Measurements from ENCODE around the gene ECSIT. TPM values are rescaled to one million over a fixed set of nuclear protein-coding genes. Genes with fewer than 3 reads are reported as not detected.

The ECSIT gene
- total and polyA plus RNA-seq, 4 donors: 31.7 to 58.8 (median 40.4) TPM

DNA sequence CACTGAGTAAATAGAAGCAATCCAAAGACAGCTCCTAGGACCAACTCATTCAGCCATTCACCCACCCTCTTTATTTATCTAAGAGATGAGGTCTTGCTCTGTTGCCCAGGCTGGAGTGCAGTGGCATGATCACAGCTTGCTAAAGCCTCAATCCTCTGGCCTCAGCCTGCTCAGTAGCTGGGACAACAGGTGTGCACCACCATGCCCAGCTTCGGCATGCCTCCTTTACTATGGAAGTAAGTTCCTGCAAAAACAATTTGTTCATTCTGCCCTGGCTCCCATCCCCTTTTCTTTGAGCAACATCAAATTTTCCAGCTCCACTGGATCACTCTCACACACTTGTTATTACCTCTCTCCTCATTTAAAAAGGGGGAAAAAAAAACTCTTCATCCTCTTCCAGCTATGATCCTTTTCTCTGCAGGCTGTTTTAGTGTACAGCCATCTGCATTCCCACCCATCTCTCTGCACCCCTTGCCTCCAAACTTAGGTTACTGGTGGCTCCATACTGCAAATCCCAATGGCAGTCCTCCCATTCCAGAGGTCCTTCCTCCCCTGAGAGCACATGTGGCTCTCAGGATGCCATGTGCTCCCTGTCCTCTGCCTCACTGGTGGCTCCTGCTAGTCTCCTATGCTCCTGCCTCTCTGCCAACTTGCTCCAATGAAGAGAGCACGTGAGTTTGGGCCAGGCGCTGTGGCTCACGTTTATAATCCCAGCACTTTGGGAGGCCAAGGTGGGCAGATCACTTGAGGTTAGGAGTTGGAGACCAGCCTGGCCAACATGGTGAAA is 27.9 kb upstream of the ECSIT start:
- no peaks in the 10 kb centered on the region for H3K27me3 ChIP-seq (ENCODE audit: control insufficient read depth in 3 of 3, insufficient read depth in 3 of 3, low read length in 2 of 3)
- no peak overlapping the region for H3K27ac ChIP-seq (ENCODE audit: low read depth in 1 of 2, low read length in 1 of 2)
- H3K36me3 ChIP-seq (ENCODE audit: control insufficient read depth in 4 of 4, insufficient read depth in 4 of 4, low read length in 4 of 4): peaks cover 0 to 35% (median 12%) of the 10 kb centered on the region in 4 donors
- no peak overlapping the region for H3K4me3 ChIP-seq
- WGBS, 2 donors: 86 to 94% methylated on average over 4 of the region's 4 CpGs
- no peak for ATAC-seq (ENCODE audit: insufficient read depth, low FRiP score)
- no peak overlapping the region for H3K9ac ChIP-seq (ENCODE audit: insufficient read depth in 1 of 2, low read length in 2 of 2)
- no peak for DNase-seq
- H3K4me1 ChIP-seq (ENCODE audit: control insufficient read depth in 5 of 5, insufficient read depth in 5 of 5, low read length in 5 of 5): peaks cover 3 to 18% (median 7%) of the 10 kb centered on the region in 5 donors
- no peaks in the 10 kb centered on the region for H3K9me3 ChIP-seq (ENCODE audit: control insufficient read depth in 4 of 4, insufficient read depth in 3 of 4, low read length in 3 of 4)
- TF ChIP-seq, protein P1, sequence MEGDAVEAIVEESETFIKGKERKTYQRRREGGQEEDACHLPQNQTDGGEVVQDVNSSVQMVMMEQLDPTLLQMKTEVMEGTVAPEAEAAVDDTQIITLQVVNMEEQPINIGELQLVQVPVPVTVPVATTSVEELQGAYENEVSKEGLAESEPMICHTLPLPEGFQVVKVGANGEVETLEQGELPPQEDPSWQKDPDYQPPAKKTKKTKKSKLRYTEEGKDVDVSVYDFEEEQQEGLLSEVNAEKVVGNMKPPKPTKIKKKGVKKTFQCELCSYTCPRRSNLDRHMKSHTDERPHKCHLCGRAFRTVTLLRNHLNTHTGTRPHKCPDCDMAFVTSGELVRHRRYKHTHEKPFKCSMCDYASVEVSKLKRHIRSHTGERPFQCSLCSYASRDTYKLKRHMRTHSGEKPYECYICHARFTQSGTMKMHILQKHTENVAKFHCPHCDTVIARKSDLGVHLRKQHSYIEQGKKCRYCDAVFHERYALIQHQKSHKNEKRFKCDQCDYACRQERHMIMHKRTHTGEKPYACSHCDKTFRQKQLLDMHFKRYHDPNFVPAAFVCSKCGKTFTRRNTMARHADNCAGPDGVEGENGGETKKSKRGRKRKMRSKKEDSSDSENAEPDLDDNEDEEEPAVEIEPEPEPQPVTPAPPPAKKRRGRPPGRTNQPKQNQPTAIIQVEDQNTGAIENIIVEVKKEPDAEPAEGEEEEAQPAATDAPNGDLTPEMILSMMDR (IDR thresholded peaks at IDR 0.05; ENCODE audit: control extremely low read depth, extremely low read depth): no peak

DNA sequence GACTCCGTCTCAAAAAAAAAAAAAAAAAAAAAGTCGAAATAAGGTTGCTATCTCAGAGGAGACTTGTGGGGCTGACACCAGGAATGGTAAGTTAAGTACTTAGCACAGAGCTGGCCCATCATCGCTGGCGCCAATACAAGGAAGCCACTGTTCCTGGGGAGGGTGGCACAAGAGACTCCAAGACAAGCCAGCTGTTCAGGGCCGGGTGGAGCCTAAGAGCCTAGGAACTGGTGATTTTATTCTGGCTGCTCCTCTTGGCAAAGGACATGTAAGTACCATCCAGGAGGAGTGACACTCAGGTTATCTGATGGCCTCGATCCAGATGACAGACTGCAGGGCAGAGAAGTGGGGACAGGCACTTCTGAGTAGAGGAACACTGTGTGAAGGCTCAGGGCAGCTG is 26.3 kb upstream of the ECSIT start:
- Histone ChIP-seq H3K4me1 (ENCODE audit: control insufficient read depth in 5 of 5, insufficient read depth in 5 of 5, low read length in 5 of 5) (peaks cover 3 to 14% (median 7%) of the 10 kb centered on the region in 5 donors), H3K4me3 (no peak overlapping the region), H3K27me3 (ENCODE audit: control insufficient read depth in 3 of 3, insufficient read depth in 3 of 3, low read length in 2 of 3) (no peaks in the 10 kb centered on the region), H3K9me3 (ENCODE audit: control insufficient read depth in 4 of 4, insufficient read depth in 3 of 4, low read length in 3 of 4) (no peaks in the 10 kb centered on the region), H3K27ac (ENCODE audit: low read depth in 1 of 2, low read length in 1 of 2) (no peak overlapping the region), H3K9ac (ENCODE audit: insufficient read depth in 1 of 2, low read length in 2 of 2) (no peak overlapping the region), H3K36me3 (ENCODE audit: control insufficient read depth in 4 of 4, insufficient read depth in 4 of 4, low read length in 4 of 4) (peaks cover 0 to 36% (median 13%) of the 10 kb centered on the region in 4 donors)
- TF ChIP-seq, protein P1 (IDR thresholded peaks at IDR 0.05; ENCODE audit: control extremely low read depth, extremely low read depth): no peak
- ATAC-seq (ENCODE audit: insufficient read depth, low FRiP score): no peak
- no peak for DNase-seq
- WGBS, 2 donors: 86 to 88% methylated on average over 6 of the region's 6 CpGs

DNA sequence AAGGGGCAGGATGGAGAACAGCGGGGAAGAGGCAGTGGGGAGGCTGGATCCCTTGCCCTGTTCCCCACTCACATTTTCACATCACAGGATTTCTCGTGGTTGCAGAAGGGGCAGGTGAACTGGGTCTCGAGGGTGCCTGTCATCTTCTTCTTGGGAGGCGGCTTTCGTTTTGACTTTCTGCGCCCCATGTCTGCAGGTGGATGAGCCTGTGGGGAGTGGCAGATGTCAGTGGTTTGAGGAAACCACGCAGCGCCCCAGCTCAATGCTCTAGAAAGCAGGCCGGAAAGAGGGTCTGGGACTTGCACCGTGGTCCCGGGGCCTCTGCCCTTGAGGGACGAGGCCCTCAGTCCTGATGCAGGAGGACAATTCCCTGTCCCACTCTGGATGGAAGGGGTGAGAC is 25.2 kb upstream of the ECSIT start:
- Histone ChIP-seq H3K9me3 (ENCODE audit: control insufficient read depth in 4 of 4, insufficient read depth in 3 of 4, low read length in 3 of 4) (no peaks in the 10 kb centered on the region), H3K36me3 (ENCODE audit: control insufficient read depth in 4 of 4, insufficient read depth in 4 of 4, low read length in 4 of 4) (peaks cover 0 to 36% (median 13%) of the 10 kb centered on the region in 4 donors)
- 90 to 96% methylated on average over 12 of the region's 12 CpGs for WGBS, 2 donors

More for the DNA sequence above, 25.2 kb upstream of the ECSIT start:
- Histone ChIP-seq H3K4me3 (no peak overlapping the region), H3K9ac (ENCODE audit: insufficient read depth in 1 of 2, low read length in 2 of 2) (no peak overlapping the region), H3K4me1 (ENCODE audit: control insufficient read depth in 5 of 5, insufficient read depth in 5 of 5, low read length in 5 of 5) (peaks cover 3 to 9% (median 7%) of the 10 kb centered on the region in 5 donors), H3K27ac (ENCODE audit: low read depth in 1 of 2, low read length in 1 of 2) (no peak overlapping the region), H3K27me3 (ENCODE audit: control insufficient read depth in 3 of 3, insufficient read depth in 3 of 3, low read length in 2 of 3) (no peaks in the 10 kb centered on the region)
- TF ChIP-seq, protein P1 (IDR thresholded peaks at IDR 0.05; ENCODE audit: control extremely low read depth, extremely low read depth): no peak
- ATAC-seq (ENCODE audit: insufficient read depth, low FRiP score): no peak
- DNase-seq: no peak
